ENCODE results near the gene SLC28A1. TPM values are rescaled to one million over a fixed set of nuclear protein-coding genes. Genes with fewer than 3 reads are reported as not detected.

Gene SLC28A1
- polyA plus RNA-seq, 1 of the 3 experiments (the other 2 are of a cell fraction) = not detected

- no peaks in the 10 kb centered on the region for H3K79me2 ChIP-seq (ENCODE audit: insufficient read depth)
- TF ChIP-seq, protein P1, sequence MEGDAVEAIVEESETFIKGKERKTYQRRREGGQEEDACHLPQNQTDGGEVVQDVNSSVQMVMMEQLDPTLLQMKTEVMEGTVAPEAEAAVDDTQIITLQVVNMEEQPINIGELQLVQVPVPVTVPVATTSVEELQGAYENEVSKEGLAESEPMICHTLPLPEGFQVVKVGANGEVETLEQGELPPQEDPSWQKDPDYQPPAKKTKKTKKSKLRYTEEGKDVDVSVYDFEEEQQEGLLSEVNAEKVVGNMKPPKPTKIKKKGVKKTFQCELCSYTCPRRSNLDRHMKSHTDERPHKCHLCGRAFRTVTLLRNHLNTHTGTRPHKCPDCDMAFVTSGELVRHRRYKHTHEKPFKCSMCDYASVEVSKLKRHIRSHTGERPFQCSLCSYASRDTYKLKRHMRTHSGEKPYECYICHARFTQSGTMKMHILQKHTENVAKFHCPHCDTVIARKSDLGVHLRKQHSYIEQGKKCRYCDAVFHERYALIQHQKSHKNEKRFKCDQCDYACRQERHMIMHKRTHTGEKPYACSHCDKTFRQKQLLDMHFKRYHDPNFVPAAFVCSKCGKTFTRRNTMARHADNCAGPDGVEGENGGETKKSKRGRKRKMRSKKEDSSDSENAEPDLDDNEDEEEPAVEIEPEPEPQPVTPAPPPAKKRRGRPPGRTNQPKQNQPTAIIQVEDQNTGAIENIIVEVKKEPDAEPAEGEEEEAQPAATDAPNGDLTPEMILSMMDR (IDR thresholded peaks at IDR 0.05) = no peak
- no peak for TF ChIP-seq SIN3A (IDR thresholded peaks at IDR 0.05; ENCODE audit: borderline replicate concordance, low read depth, low read length)
- TF ChIP-seq REST (IDR thresholded peaks at IDR 0.05; ENCODE audit: low read depth, low read length) = no peak
- no peak for TF ChIP-seq MEF2A (IDR thresholded peaks at IDR 0.05; ENCODE audit: borderline replicate concordance, low read depth)
- no peak for TF ChIP-seq RAD21 (IDR thresholded peaks at IDR 0.05; ENCODE audit: low read length)
- no peak for TF ChIP-seq NFIC (IDR thresholded peaks at IDR 0.05; ENCODE audit: borderline replicate concordance)
- no peak for TF ChIP-seq RFX5 (IDR thresholded peaks at IDR 0.05; ENCODE audit: low read length)
- TF ChIP-seq, protein P2, sequence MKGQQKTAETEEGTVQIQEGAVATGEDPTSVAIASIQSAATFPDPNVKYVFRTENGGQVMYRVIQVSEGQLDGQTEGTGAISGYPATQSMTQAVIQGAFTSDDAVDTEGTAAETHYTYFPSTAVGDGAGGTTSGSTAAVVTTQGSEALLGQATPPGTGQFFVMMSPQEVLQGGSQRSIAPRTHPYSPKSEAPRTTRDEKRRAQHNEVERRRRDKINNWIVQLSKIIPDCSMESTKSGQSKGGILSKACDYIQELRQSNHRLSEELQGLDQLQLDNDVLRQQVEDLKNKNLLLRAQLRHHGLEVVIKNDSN (IDR thresholded peaks at IDR 0.05; ENCODE audit: borderline replicate concordance, low read depth) = no peak
- TF ChIP-seq GATA2 (CRISPR knock-in tag; IDR thresholded peaks at IDR 0.05) = no peak
- no peak for TF ChIP-seq FOXJ3 (CRISPR knock-in tag; IDR thresholded peaks at IDR 0.05)
- no peak for TF ChIP-seq POLR2AphosphoS5 (IDR thresholded peaks at IDR 0.05; ENCODE audit: low read depth, low read length)
- TF ChIP-seq CHD2 (IDR thresholded peaks at IDR 0.05; ENCODE audit: low read length, partially characterized antibody) = no peak
- TF ChIP-seq MXI1 (IDR thresholded peaks at IDR 0.05; ENCODE audit: low read depth, low read length) = no peak
- TF ChIP-seq, protein P3, sequence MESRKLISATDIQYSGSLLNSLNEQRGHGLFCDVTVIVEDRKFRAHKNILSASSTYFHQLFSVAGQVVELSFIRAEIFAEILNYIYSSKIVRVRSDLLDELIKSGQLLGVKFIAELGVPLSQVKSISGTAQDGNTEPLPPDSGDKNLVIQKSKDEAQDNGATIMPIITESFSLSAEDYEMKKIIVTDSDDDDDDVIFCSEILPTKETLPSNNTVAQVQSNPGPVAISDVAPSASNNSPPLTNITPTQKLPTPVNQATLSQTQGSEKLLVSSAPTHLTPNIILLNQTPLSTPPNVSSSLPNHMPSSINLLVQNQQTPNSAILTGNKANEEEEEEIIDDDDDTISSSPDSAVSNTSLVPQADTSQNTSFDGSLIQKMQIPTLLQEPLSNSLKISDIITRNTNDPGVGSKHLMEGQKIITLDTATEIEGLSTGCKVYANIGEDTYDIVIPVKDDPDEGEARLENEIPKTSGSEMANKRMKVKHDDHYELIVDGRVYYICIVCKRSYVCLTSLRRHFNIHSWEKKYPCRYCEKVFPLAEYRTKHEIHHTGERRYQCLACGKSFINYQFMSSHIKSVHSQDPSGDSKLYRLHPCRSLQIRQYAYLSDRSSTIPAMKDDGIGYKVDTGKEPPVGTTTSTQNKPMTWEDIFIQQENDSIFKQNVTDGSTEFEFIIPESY (IDR thresholded peaks at IDR 0.05; ENCODE audit: borderline replicate concordance, low read depth) = no peak
- TF ChIP-seq TAF1 (IDR thresholded peaks at IDR 0.05; ENCODE audit: borderline replicate concordance, low read depth, low read length) = no peak
- TF ChIP-seq FOSL2 (IDR thresholded peaks at IDR 0.05; ENCODE audit: borderline replicate concordance, low read depth) = no peak
- no peak for TF ChIP-seq FOXM1 (IDR thresholded peaks at IDR 0.05; ENCODE audit: low read depth)
- no peak for TF ChIP-seq TCF12 (IDR thresholded peaks at IDR 0.05)
- no peaks in the 10 kb centered on the region for H3K36me3 ChIP-seq (replicated peaks in 1 of 2; ENCODE audit: control insufficient read depth in 1 of 2, insufficient read depth in 2 of 2, low read length in 1 of 2)
- POLR2A ChIA-PET = no interaction called here
- H3K9me2 ChIP-seq = no peaks in the 10 kb centered on the region
- H3K27ac ChIP-seq (ENCODE audit: low read depth in 2 of 2, low read length in 1 of 2) = no peak overlapping the region
- no peak overlapping the region for H2AFZ ChIP-seq (ENCODE audit: low read depth)
- H3K27me3 ChIP-seq (ENCODE audit: insufficient read depth) = no peaks in the 10 kb centered on the region
- no peaks in the 10 kb centered on the region for H4K20me1 ChIP-seq (ENCODE audit: insufficient read depth)
- no peak overlapping the region for H3K4me2 ChIP-seq
- WGBS (ENCODE audit: low lambda C conversion rate) = 85% methylated on average over 7 of the region's 7 CpGs
- H3K4me1 ChIP-seq (ENCODE audit: control insufficient read depth in 1 of 2, insufficient read depth in 2 of 2, low read depth in 1 of 2, low read length in 1 of 2) = peaks cover 0 to 7% of the 10 kb centered on the region in 2 experiments; a peak in 3 of 4 replicates
- H3F3A ChIP-seq (replicated peaks; ENCODE audit: insufficient read depth) = peaks cover 23% of the 10 kb centered on the region
- no peak overlapping the region for H3K9ac ChIP-seq
- H3K9me3 ChIP-seq = no peaks in the 10 kb centered on the region
- no peak for DNase-seq
- H3K4me3 ChIP-seq (ENCODE audit: low read depth in 2 of 2, low read length in 1 of 2) = no peak overlapping the region
- CTCF ChIA-PET = interaction anchor here (1.0 to 1.3 kb wide), 4 partner anchors 22 to 351 kb away, joined by 3 to 5 read pairs (median 4); no protein-coding TSS in a partner anchor
Observed at GRCh38 chr15:84949845-84950569, 65.5 kb downstream of the SLC28A1 start.

Data from SK-N-SH (cell line).